ENCODE results near the gene PAX1.

The PAX1 gene

GRCh38 chr20:21739682-21740081, 34.2 kb downstream of the PAX1 start:
- no peak for DNase-seq

- DNase-seq, result no peak
These were observed 35.8 kb downstream of the PAX1 start for GRCh38 chr20:21741266-21741665.

- no peak for DNase-seq
These were observed 57.2 kb downstream of the PAX1 start for GRCh38 chr20:21762646-21763045.

GRCh38 chr20:21767200-21767738, 61.8 kb downstream of the PAX1 start:
- DNase-seq, result no peak

GRCh38 chr20:21767739-21768223, 62.3 kb downstream of the PAX1 start:
- no peak for DNase-seq
